NCI-H69 (cell line): ENCODE data around the gene SNX9.

Source experiments
- DNase-seq: peaks from one replicate; lab custom pipeline; 2025; lab: John Stamatoyannopoulos, UW

The SNX9 gene

DNA sequence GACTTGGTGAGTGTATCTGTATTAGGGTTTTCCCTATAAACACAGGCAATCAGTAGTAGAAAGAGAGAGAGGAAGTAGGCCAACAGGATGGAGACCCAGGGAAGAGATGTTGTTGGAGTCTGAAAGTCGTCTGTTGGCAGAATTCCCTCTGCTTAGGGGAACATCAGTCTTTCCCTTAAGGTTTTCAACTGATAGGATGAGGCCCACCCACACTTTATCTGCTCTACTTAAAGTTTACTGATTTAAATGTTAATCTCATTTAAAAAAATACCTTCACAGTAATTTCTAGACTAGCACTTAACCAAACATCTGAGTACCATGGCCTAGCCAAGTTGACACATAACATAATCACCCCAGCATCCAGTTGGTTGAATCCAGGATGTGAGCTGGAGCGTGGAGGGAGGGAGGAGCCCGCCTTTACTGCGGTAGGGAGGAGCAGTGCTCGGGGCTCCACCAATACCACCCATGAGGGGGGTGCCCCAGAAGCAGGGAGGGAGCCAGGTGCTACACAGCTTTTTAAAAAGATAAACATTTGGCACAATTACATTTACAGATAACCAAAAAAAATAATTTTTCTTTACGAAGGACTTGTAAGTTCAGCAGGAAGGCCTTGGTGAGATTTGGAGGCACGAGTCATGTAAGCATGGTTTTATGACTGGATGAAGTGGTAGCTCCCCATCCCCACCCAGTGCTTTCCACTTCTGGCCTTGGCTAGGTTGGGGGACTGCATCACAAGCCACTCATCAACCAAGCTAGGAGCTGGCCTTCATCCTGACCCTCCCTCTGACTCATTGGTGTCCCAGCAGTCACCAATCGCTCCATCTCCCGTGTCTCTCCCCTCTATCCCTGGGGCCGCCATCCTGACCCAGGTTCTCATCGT, 18.4 kb upstream of the SNX9 start:
- DNase-seq = no peak

GRCh38 chr6:157806131-157806855, 16.8 kb upstream of the SNX9 start:
- no peak for DNase-seq

DNA sequence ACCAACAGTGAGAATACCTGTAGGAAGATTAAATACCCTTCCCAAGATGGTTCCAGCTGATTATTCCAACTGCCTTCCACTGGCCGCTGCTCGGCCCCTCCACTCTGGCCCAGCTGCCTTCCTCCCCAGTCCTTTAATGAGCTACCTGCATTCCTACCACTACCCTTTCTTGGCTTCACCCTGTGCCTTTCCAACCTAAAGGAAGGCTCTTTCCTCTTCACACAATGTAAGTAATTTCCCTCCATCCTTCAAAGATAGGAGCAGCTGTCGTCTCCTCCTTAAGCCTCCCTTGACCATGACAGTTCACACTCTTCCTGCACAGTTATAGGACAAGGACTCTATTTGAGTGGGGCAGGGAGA, 16.2 kb upstream of the SNX9 start:
- no peak for DNase-seq

GRCh38 chr6:157808405-157808950, 14.6 kb upstream of the SNX9 start:
- no peak for DNase-seq

GRCh38 chr6:157809613-157810012, 13.4 kb upstream of the SNX9 start:
- no peak for DNase-seq

- DNase-seq = no peak
These were observed 11.9 kb upstream of the SNX9 start for GRCh38 chr6:157811137-157811475.

GRCh38 chr6:157811476-157812173, 11.4 kb upstream of the SNX9 start:
- DNase-seq = no peak

- no peak for DNase-seq
These were observed 10.4 kb upstream of the SNX9 start for GRCh38 chr6:157812425-157813171.

DNA sequence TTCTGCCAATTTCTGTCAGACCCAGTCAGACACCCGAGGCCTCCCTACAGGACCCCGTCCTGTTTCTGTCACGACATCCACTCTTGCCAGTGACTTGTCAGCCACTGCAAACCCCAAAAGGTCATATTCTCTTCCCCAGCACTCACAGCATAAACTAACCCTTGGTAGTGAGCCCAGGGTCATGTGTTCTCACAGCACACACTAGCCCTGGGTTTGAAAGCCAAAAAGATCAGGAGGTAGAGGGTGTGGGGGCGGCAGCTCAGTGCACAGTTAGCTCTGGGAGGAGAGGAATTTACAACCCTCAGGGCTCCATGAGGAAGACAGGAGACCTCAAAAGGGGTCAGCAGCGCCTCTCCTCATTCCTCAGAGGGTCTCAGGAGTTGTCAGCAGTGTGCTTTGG, 9.9 kb upstream of the SNX9 start:
- no peak for DNase-seq

DNA sequence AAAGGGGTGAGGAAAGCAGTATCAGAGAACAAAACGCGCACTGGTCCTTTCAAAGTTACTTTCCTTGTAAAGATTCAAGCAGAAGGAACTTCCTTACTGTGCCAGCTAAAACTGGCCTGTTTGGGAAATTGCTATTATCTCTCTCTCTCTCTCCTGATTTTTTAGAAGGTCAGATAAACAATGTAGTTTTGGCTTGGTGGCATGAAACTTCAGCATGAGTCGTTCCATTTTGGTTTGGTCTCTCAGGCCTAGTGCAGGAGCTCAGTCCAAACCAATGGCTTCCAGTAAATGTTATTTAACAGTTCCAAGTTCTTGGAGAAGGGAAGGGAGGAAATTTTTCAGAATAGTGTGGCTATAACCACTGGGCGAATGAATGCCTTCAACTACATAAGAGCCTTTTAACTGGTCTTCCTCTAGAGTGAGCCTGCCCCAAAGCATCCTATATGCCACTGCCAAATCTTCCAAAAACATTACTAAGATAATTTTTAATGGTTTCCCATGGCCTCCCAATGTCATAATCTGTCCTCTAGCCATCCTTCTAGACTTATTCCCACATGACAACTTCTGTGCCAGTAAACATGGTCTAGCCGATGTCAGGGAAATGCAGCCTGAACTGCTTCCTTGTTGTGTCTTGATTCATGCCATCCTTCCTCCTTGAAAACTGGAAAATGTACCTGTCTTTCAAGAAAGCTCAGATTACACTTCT, 9.1 kb upstream of the SNX9 start:
- DNase-seq = no peak

- no peak for DNase-seq
These were observed 8.2 kb upstream of the SNX9 start for GRCh38 chr6:157814883-157815282.

DNA sequence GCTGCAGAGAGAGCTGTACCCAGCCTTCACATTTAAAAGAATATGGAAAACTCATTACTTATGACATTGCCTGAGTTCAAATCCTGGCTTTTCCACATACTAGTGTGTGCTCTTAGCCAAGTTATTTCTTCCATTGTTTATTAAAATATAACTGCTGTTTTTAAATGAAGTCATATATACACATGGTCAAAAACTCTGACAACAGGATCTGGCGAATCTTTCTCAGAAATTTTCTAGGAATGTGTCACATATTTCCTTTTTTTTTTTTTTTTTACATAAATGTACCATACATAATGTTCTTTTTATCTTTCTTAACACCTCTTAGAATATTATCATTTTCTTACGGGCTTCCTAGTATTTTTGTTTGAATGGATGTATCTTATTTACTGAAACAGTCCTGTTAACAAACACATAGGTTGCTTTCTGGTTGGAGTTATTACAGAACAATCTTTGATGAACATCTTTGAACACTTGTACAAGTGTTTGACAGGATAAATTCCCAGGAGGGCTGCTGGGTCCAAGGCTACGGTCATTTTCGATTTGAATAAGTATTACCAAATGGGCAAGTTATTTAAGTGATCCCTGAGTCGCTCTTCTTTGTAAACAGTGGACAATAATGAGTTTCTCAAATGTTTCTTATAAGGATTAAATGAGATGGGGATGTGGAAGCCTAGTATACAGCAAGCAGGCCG, 1.6 kb upstream of the SNX9 start:
- DNase-seq = no peak

DNA sequence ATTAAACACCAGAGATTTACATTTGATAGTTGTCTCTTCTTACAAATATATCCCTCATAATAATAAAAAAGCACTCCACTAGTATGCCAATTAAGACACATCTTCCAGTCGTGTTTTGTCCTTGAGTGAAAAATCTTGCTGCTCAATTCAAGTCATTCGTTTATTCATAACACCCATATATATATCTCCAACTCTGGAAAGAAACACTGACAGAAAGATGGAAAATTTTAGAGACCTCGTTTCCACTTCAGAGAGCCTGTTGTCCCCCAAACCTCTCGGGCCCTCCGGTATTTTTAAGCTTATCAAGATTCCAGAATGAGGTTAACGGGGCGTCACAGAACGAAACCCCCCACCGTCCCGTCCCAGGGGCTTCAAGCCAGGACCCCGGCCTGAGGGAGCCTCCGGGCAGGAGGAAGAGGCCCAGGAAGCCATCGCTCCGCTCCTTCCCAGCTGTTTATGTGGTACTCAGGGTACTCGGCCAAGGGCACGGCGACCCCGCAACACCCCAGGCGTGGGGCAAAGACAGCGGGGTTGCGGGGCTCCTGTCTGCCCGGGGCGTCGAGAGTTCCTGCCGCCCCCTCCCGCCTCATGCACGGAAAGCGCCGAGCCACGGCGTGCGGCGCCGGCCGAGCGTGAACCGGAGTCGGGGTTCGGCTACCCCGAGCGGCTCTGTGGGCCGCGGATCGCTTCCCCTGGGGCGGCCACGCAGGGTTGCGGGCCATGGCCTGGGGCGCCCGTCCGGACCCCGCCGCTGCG, 623 bp upstream of the SNX9 start:
- DNase-seq = no peak

DNA sequence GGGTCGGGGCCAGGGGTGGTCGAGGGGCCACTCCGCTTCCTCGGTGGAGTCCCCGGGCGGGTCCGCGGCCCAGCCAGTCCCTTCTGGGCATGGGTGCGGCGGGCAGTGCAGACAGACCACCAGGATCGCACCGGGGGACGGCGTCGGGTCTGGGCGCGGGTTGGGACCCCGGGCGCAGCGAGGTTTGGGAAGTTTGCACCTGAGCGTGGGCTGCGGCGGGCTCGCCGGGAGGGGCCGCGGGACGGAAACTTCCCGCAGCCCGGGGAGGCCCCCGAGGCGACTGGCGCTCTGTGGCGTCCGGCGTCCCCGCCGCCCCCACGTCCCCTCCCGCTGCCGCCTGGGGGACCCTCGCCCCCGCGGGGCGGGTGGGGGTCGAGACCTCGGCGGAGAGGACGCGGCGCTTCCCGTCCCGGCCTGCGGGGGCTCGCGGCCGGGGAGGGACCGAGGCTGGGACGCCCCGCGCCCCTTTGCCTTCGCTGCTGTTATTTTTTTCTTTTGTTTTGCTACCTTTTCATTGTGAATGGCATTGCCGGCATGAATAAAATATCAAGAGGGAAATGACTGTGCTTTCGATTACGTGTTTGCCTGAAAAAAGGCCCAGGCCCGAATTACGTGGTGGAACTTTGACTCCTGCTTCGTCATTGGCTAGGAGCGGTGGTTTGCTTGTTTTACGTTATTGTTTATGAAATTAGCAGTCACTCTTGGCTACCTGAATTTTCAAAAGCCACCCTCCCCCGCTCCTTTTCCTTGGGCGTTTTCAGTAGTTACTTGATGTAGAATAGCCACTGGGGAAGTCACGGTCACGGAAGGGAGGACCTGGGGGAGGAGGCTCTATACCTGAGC, 703 bp downstream of the SNX9 start:
- DNase-seq = peak; percentile 78

GRCh38 chr6:157825243-157825904, 2.3 kb downstream of the SNX9 start:
- peak; percentile 32 for DNase-seq

- DNase-seq = peak; percentile 85
These were observed 7.4 kb downstream of the SNX9 start for GRCh38 chr6:157830354-157831017.

DNA sequence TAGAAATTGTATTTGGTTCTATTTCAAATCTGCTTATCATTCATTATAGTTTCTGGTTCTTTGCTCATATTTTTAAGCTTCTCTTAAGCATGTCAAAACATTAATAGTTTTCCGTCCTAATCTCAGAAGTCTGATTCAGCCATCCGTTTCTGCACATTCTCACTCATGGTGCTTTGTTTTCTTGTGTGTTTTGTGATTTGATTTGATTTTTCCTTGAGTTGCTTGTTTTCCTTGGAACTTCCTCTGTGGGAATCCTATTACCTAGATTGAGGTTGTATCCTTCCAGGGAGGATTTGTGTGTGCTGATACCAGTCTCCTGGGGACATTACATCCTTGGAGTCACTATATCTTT, 7.9 kb downstream of the SNX9 start:
- DNase-seq = peak; percentile 67
